Breast epithelium (tissue), 4 donors: ENCODE results near the gene UGT1A7. TPM values are rescaled to one million over a fixed set of nuclear protein-coding genes. Genes with fewer than 3 reads are reported as not detected.

Experiments used
- DNase-seq, 2 donors: peaks; one replicate each; pipeline ENCODE4 v3.0.0-alpha.2; 2019; ENCODE audit warnings: low spot score in 2 of 2
- H3K27ac ChIP-seq, 2 donors: fragments of 200-600 bp; sonication (generic) in 1 of 2; one replicate each; pipeline ENCODE4 v1.5.1; 2016 to 2019; ENCODE audit warnings: mild to moderate bottlenecking in 1 of 2
- H3K27me3 ChIP-seq, 2 donors: fragments of 200-600 bp; sonication (generic) in 1 of 2; one replicate each; pipeline versions ENCODE4 v1.5.1 to v1.6.0; 2017 to 2019; ENCODE audit warnings: control low read depth in 1 of 2, mild to moderate bottlenecking in 1 of 2
- H3K36me3 ChIP-seq: fragments of 200-600 bp; one replicate; pipeline ENCODE4 v1.5.1; 2019
- H3K4me1 ChIP-seq, 2 donors: fragments of 200-600 bp; sonication (generic); one replicate each; pipeline ENCODE4 v1.5.1; 2016 to 2019; ENCODE audit warnings: control low read depth in 1 of 2
- H3K4me3 ChIP-seq, 3 donors: fragments of 200-600 bp; sonication (generic); 1 replicate in 2 of 3; 2 replicates in 1 of 3; pipeline ENCODE4 v1.5.1; 2016 to 2019; ENCODE audit warnings: mild to moderate bottlenecking in 3 of 3, moderate library complexity in 2 of 3
- H3K9me3 ChIP-seq, 2 donors: fragments of 200-600 bp; sonication (generic) in 1 of 2; one replicate each; pipeline ENCODE4 v1.5.1; 2016 to 2019; ENCODE audit warnings: control low read depth in 1 of 2
- CTCF ChIP-seq, 3 donors: fragments of 450-650 bp; IDR thresholded peaks; one replicate each; pipeline ENCODE4 v1.5.1; 2016 to 2017; ENCODE audit warnings: antibody characterized with exemption in 3 of 3, mild to moderate bottlenecking in 3 of 3, moderate library complexity in 3 of 3
- POLR2A ChIP-seq: fragments of 450-650 bp; IDR thresholded peaks from one replicate; pipeline ENCODE4 v1.6.1; 2016; ENCODE audit warnings: antibody characterized with exemption, mild to moderate bottlenecking, moderate library complexity
- POLR2AphosphoS5 ChIP-seq, 3 donors: sonication (generic); formaldehyde crosslinking; IDR thresholded peaks; one replicate each; pipeline ENCODE4 v1.6.1; 2017; ENCODE audit warnings: antibody characterized with exemption in 3 of 3
- intact Hi-C: fragments of 100-400 bp; cut with DNase I; formaldehyde crosslinking; loops from one replicate; pipeline ENCODE4 v1.15.1; 2023; ENCODE audit warnings: low total_unique reads
- total RNA-seq, 3 donors: library from RNA; depleted of rRNA; stranded (reverse); fragments of >200 nt; gene quantifications; one replicate each; pipeline ENCODE4 v1.1.0, GENCODE V29; 2016

The UGT1A7 gene
- total RNA-seq, 3 donors from 2014 or later: not detected

GRCh38 chr2:233764264-233764663, 82.6 kb downstream of the UGT1A7 start:
- TF ChIP-seq CTCF (IDR thresholded peaks at IDR 0.05) (no peak), POLR2A (no peak), POLR2AphosphoS5 (IDR thresholded peaks at IDR 0.05) (no peak)
- DNase-seq: no peak
- H3K4me3 ChIP-seq: no peak overlapping the region
- no peak overlapping the region for H3K27ac ChIP-seq
- no peaks in the 10 kb centered on the region for H3K36me3 ChIP-seq
- intact Hi-C loops: no loop called here
- no peaks in the 10 kb centered on the region for H3K4me1 ChIP-seq
- H3K9me3 ChIP-seq: no peaks in the 10 kb centered on the region
- no peaks in the 10 kb centered on the region for H3K27me3 ChIP-seq

GRCh38 chr2:233764761-233765160, 83.1 kb downstream of the UGT1A7 start:
- H3K4me1 ChIP-seq: no peaks in the 10 kb centered on the region
- H3K27me3 ChIP-seq: no peaks in the 10 kb centered on the region
- intact Hi-C loops: no loop called here
- no peak overlapping the region for H3K27ac ChIP-seq
- H3K36me3 ChIP-seq: no peaks in the 10 kb centered on the region
- H3K9me3 ChIP-seq: no peaks in the 10 kb centered on the region
- H3K4me3 ChIP-seq: no peak overlapping the region
- no peak for DNase-seq
- TF ChIP-seq POLR2A: no peak
- no peak for TF ChIP-seq CTCF (IDR thresholded peaks at IDR 0.05)
- no peak for TF ChIP-seq POLR2AphosphoS5 (IDR thresholded peaks at IDR 0.05)

GRCh38 chr2:233766416-233766815, 84.7 kb downstream of the UGT1A7 start:
- H3K27ac ChIP-seq: no peak overlapping the region
- TF ChIP-seq CTCF (IDR thresholded peaks at IDR 0.05) (no peak), POLR2AphosphoS5 (IDR thresholded peaks at IDR 0.05) (no peak)
- H3K4me3 ChIP-seq: no peak overlapping the region
- no peaks in the 10 kb centered on the region for H3K9me3 ChIP-seq
- H3K27me3 ChIP-seq: no peaks in the 10 kb centered on the region
- intact Hi-C loops: no loop called here
- no peaks in the 10 kb centered on the region for H3K36me3 ChIP-seq
- no peak for DNase-seq
- no peaks in the 10 kb centered on the region for H3K4me1 ChIP-seq

- Histone ChIP-seq H3K36me3 (no peaks in the 10 kb centered on the region), H3K9me3 (no peaks in the 10 kb centered on the region), H3K4me1 (no peaks in the 10 kb centered on the region), H3K4me3 (no peak overlapping the region), H3K27ac (no peak overlapping the region), H3K27me3 (no peaks in the 10 kb centered on the region)
- DNase-seq: no peak
- TF ChIP-seq POLR2A (no peak), CTCF (IDR thresholded peaks at IDR 0.05) (no peak), POLR2AphosphoS5 (IDR thresholded peaks at IDR 0.05) (no peak)
- intact Hi-C loops: no loop called here
Measured at GRCh38 chr2:233768076-233768475, 86.4 kb downstream of the UGT1A7 start.

- Histone ChIP-seq H3K9me3 (no peaks in the 10 kb centered on the region), H3K27ac (no peak overlapping the region), H3K4me1 (no peaks in the 10 kb centered on the region), H3K36me3 (no peaks in the 10 kb centered on the region), H3K27me3 (no peaks in the 10 kb centered on the region), H3K4me3 (no peak overlapping the region)
- intact Hi-C loops: no loop called here
- DNase-seq: no peak
- TF ChIP-seq POLR2A (no peak), CTCF (IDR thresholded peaks at IDR 0.05) (no peak), POLR2AphosphoS5 (IDR thresholded peaks at IDR 0.05) (no peak)
Measured at GRCh38 chr2:233769260-233769659, 87.6 kb downstream of the UGT1A7 start.
